SK-N-SH treated with all-trans-retinoic acid at 6 μM for 48 hours (cell line): ENCODE results near the gene OST4.

Experiments used
- ATAC-seq: fragments of 200-7000 bp; cut with Tn5 transposase; 3 replicates; pipeline ENCODE4 v1.9.1; 2020; ENCODE audit warnings: mild to moderate bottlenecking, moderate library complexity
- ARNTL ChIP-seq: fragments of 450-650 bp; formaldehyde crosslinking; IDR thresholded peaks from 2 replicates; pipeline ENCODE4 v1.5.0; 2020; ENCODE audit warnings: low read depth, mild to moderate bottlenecking, moderate library complexity, borderline replicate concordance
- BACH2 ChIP-seq: fragments of 250-450 bp; sonication (Bioruptor Pico); IDR thresholded peaks from 2 replicates; pipeline ENCODE4 v1.9.0; 2021; ENCODE audit warnings: mild to moderate bottlenecking, borderline replicate concordance
- CREB5 ChIP-seq: fragments of 250-450 bp; sonication (Bioruptor Pico); IDR thresholded peaks from 2 replicates; pipeline ENCODE4 v1.5.1; 2020; ENCODE audit warnings: low read depth, mild to moderate bottlenecking, moderate library complexity
- CSDC2 ChIP-seq: fragments of 250-450 bp; sonication (Bioruptor Pico); IDR thresholded peaks from 2 replicates; pipeline ENCODE4 v1.5.0; 2020; ENCODE audit warnings: mild to moderate bottlenecking, moderate library complexity
- CSRNP3 ChIP-seq: fragments of 250-450 bp; sonication (Bioruptor Pico); IDR thresholded peaks from 2 replicates; pipeline ENCODE4 v1.5.1; 2021; ENCODE audit warnings: mild to moderate bottlenecking, moderate library complexity
- ESRRG ChIP-seq: fragments of 250-450 bp; sonication (Bioruptor Pico); IDR thresholded peaks from 2 replicates; pipeline ENCODE4 v1.6.1; 2021; ENCODE audit warnings: mild to moderate bottlenecking
- GLIS3 ChIP-seq: fragments of 250-450 bp; sonication (Bioruptor Pico); IDR thresholded peaks from 2 replicates; pipeline ENCODE4 v1.5.0; 2020; ENCODE audit warnings: mild to moderate bottlenecking, moderate library complexity
- ISL1 ChIP-seq: fragments of 250-450 bp; sonication (Bioruptor Pico); IDR thresholded peaks from 2 replicates; pipeline ENCODE4 v2.1.2; 2022; ENCODE audit warnings: mild to moderate bottlenecking, moderate library complexity
- OSR1 ChIP-seq: fragments of 250-450 bp; sonication (Bioruptor Pico); IDR thresholded peaks from 2 replicates; pipeline ENCODE4 v1.8.0; 2022; ENCODE audit warnings: moderate library complexity, mild to moderate bottlenecking, inconsistent platforms
- PATZ1 ChIP-seq: fragments of 250-450 bp; sonication (Bioruptor Pico); IDR thresholded peaks from 2 replicates; pipeline ENCODE4 v1.8.0; 2020; ENCODE audit warnings: mild to moderate bottlenecking, moderate library complexity, borderline replicate concordance
- POU6F1 ChIP-seq: fragments of 250-450 bp; sonication (Bioruptor Pico); IDR thresholded peaks from 2 replicates; pipeline ENCODE4 v1.8.0; 2021; ENCODE audit warnings: low read depth, mild to moderate bottlenecking, moderate library complexity, borderline replicate concordance
- PPARA ChIP-seq: fragments of 250-450 bp; sonication (Bioruptor Pico); IDR thresholded peaks from 2 replicates; pipeline ENCODE4 v1.5.0; 2020; ENCODE audit warnings: mild to moderate bottlenecking, borderline replicate concordance
- RARB ChIP-seq: fragments of 250-450 bp; sonication (Bioruptor Pico); IDR thresholded peaks from 2 replicates; pipeline ENCODE4 v1.8.0; 2021; ENCODE audit warnings: mild to moderate bottlenecking, moderate library complexity
- SNAI2 ChIP-seq: fragments of 250-450 bp; sonication (Bioruptor Pico); IDR thresholded peaks from 2 replicates; pipeline ENCODE4 v1.5.0; 2020; ENCODE audit warnings: mild to moderate bottlenecking, moderate library complexity
- TCF4 ChIP-seq: fragments of 250-450 bp; sonication (Bioruptor Pico); IDR thresholded peaks from 2 replicates; pipeline ENCODE4 v1.8.0; 2021; ENCODE audit warnings: mild to moderate bottlenecking, moderate library complexity, borderline replicate concordance
- TOX ChIP-seq: fragments of 250-450 bp; sonication (Bioruptor Pico); IDR thresholded peaks from 2 replicates; pipeline ENCODE4 v1.8.0; 2021; ENCODE audit warnings: mild to moderate bottlenecking, moderate library complexity, borderline replicate concordance
- TSHZ2 ChIP-seq: fragments of 250-450 bp; sonication (Bioruptor Pico); IDR thresholded peaks from 2 replicates; pipeline ENCODE4 v1.5.0; 2020; ENCODE audit warnings: mild to moderate bottlenecking, moderate library complexity
- ZFP30 ChIP-seq: fragments of 450-650 bp; formaldehyde crosslinking; IDR thresholded peaks from 2 replicates; pipeline ENCODE4 v1.5.0; 2022; ENCODE audit warnings: mild to moderate bottlenecking, moderate library complexity
- ZNF565 ChIP-seq: fragments of 450-650 bp; formaldehyde crosslinking; conservative IDR thresholded peaks from 2 replicates; pipeline ENCODE4 v1.5.0; 2020; ENCODE audit warnings: low read depth, mild to moderate bottlenecking, moderate library complexity
- ZNF70 ChIP-seq: fragments of 450-650 bp; formaldehyde crosslinking; IDR thresholded peaks from 2 replicates; pipeline ENCODE4 v1.5.0; 2020; ENCODE audit warnings: mild to moderate bottlenecking, moderate library complexity
- ZNF8 ChIP-seq: fragments of 450-650 bp; formaldehyde crosslinking; IDR thresholded peaks from 2 replicates; pipeline ENCODE4 v1.5.0; 2020; ENCODE audit warnings: mild to moderate bottlenecking, moderate library complexity

Gene OST4

DNA sequence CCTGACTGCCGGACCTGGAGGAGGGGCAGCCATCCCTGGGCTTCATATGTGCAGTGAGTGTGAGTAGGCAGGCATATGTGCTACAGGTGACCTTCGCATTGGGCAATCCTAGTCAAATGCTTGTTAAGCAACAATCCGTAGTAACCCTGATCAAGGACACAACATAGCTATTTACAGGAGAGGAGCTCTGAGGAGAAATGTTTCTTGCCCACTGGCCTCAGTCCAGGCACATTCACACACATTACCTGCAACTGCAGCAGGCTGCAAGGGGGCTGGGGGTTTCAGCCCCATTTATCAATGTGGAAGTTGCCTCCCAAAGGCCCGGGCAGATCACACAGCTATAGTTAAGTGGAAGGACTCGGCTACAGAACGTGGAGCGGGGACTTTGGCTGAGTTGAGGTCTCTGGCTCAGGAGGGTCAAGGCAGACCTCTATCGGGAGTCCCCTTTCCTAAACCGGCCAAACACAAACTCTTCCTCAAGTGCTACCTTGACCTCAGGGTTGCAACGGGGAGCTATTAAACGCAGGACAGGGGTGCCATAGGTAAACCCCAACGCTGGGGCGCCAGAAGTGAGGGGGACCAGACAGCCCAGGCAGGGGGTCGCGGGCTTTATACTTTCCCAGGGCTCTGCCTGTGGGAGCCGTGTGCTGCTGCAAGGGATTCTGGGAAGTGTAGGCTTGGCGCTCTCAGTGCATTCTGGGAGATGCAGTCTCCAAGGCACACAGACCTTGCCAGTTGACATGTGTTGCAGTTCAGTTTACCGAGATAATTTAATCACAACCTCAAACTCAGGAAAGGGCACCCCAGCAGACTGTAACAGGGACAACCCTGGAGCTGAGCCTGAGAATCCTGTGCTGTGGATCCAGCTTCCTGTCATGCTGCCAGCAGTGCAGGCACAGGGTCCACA lies 24.5 kb upstream of the OST4 start:
- peak; percentile 93 for ATAC-seq
- TF ChIP-seq SNAI2: no peak
- no peak for TF ChIP-seq ZFP30
- TF ChIP-seq CSDC2 (CRISPR knock-in tag): no peak
- TF ChIP-seq POU6F1 (CRISPR knock-in tag): no peak
- TF ChIP-seq TOX (CRISPR knock-in tag): no peak
- TF ChIP-seq PATZ1 (CRISPR knock-in tag): no peak
- no peak for TF ChIP-seq ZNF565 (CRISPR knock-in tag)
- 0 out of 2 replicates have a peak, but pooled peaks have one; percentile 37 for TF ChIP-seq TCF4 (CRISPR knock-in tag)
- no peak for TF ChIP-seq ARNTL (CRISPR knock-in tag)
- no peak for TF ChIP-seq ZNF8 (CRISPR knock-in tag)
- no peak for TF ChIP-seq ESRRG (CRISPR knock-in tag)
- 0 out of 2 replicates have a peak, but pooled peaks have one; percentile 8 for TF ChIP-seq GLIS3 (CRISPR knock-in tag)
- 0 out of 2 replicates have a peak, but pooled peaks have one; percentile 24 for TF ChIP-seq TSHZ2 (CRISPR knock-in tag)
- TF ChIP-seq OSR1 (CRISPR knock-in tag): no peak
- TF ChIP-seq ZNF70 (CRISPR knock-in tag): no peak
- no peak for TF ChIP-seq RARB (CRISPR knock-in tag)

DNA sequence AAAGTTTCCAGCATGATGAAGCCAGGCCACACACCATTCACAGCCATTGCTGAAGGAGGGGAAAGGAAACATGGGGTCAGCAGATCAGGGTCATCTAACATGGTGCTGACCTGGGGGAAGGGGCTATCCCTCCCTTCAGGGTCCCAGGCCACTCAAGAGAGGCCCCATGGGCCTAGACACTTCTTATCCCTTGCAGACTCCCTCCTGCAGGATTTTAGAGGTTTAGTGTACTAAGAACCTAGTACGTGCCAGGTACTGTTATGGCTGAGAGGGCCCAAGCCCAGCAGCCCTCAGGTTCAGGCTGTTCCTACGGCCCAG lies 23.9 kb upstream of the OST4 start:
- TF ChIP-seq CSRNP3 (CRISPR knock-in tag) (no peak), PPARA (CRISPR knock-in tag) (no peak), ZFP30 (no peak), ESRRG (CRISPR knock-in tag) (no peak), ISL1 (no peak), TOX (CRISPR knock-in tag) (no peak), ZNF70 (CRISPR knock-in tag) (no peak), TCF4 (CRISPR knock-in tag) (no peak), CSDC2 (CRISPR knock-in tag) (no peak), SNAI2 (no peak), POU6F1 (CRISPR knock-in tag) (no peak), CREB5 (CRISPR knock-in tag) (no peak), ARNTL (CRISPR knock-in tag) (no peak), BACH2 (CRISPR knock-in tag) (no peak), TSHZ2 (CRISPR knock-in tag) (no peak)
- ATAC-seq: no peak
